NB4 (cell line): ENCODE data around the gene FLRT2.

Experiments used
- DNase-seq: peaks from one replicate; pipeline ENCODE4 v3.0.0; 2010; ENCODE audit warnings: low read depth
- H3K4me3 ChIP-seq: one replicate; pipeline ENCODE4 v1.5.1; 2011; ENCODE audit warnings: mild to moderate bottlenecking, low read depth, low read length, moderate library complexity
- MYC ChIP-seq: IDR thresholded peaks from 2 replicates; pipeline ENCODE4 v1.6.1; 2011; ENCODE audit warnings: low read depth, low read length
- POLR2A ChIP-seq: IDR thresholded peaks from 2 replicates; pipeline ENCODE4 v1.6.1; 2011; ENCODE audit warnings: mild to moderate bottlenecking; ENCODE audit not compliant: insufficient read length; ENCODE audit errors: extremely low read depth
- TF ChIP-seq, protein P1 (sequence below): IDR thresholded peaks from one replicate; pipeline ENCODE4 v1.5.1; 2012; ENCODE audit warnings: low read depth, low read length
- TF ChIP-seq, protein P2 (sequence below): IDR thresholded peaks from 2 replicates; pipeline ENCODE4 v1.6.1; 2011; ENCODE audit warnings: low read depth, low read length

Gene FLRT2

DNA sequence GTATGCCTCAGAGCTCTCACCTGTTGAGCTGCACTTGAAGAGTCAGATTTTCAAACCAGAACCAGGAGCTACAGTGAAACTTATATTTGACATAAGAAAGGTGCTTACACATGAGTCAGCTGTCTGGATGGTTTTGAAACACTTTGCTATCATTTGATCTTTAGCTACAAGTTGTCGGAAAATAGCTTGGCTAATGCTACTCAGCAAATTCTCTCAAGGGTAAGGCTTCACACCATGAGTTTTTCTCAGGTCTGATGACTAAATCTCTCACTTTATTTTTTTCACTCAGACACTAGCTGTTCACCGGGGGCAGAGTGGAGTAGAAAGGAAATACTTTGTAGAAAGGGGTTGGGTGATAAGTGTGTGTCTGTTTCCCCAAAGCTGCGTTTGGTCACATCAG lies 171.8 kb downstream of the FLRT2 start:
- DNase-seq, result no peak
- TF ChIP-seq, protein P1, sequence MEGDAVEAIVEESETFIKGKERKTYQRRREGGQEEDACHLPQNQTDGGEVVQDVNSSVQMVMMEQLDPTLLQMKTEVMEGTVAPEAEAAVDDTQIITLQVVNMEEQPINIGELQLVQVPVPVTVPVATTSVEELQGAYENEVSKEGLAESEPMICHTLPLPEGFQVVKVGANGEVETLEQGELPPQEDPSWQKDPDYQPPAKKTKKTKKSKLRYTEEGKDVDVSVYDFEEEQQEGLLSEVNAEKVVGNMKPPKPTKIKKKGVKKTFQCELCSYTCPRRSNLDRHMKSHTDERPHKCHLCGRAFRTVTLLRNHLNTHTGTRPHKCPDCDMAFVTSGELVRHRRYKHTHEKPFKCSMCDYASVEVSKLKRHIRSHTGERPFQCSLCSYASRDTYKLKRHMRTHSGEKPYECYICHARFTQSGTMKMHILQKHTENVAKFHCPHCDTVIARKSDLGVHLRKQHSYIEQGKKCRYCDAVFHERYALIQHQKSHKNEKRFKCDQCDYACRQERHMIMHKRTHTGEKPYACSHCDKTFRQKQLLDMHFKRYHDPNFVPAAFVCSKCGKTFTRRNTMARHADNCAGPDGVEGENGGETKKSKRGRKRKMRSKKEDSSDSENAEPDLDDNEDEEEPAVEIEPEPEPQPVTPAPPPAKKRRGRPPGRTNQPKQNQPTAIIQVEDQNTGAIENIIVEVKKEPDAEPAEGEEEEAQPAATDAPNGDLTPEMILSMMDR, result no peak
- TF ChIP-seq POLR2A (no peak), MYC (no peak)
- TF ChIP-seq, protein P2, sequence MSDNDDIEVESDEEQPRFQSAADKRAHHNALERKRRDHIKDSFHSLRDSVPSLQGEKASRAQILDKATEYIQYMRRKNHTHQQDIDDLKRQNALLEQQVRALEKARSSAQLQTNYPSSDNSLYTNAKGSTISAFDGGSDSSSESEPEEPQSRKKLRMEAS, result no peak
- H3K4me3 ChIP-seq, result no peak overlapping the region

- TF ChIP-seq, protein P2, result no peak
- TF ChIP-seq MYC (no peak), POLR2A (no peak)
- TF ChIP-seq, protein P1, result no peak
- DNase-seq, result no peak
- no peak overlapping the region for H3K4me3 ChIP-seq
These were observed 172.2 kb downstream of the FLRT2 start for GRCh38 chr14:85702191-85702590.

DNA sequence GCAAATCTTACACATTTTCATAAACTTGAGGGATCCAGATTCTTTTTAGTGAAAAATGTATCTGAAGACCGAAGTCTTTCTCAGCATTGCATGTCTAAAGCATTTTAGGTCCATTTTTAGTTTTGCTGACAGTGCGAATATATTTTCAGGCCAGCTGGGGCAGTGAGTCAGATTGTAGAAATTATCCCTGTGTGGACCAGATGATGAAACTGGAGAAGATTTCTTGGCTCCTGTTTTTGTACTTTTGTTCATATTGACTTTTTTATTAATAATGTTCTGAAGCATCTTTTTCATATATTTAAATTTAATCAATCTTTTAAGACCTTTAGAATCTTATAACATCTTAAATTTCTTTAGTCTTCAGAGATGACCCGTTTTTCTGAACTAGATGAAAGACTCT lies 173.1 kb downstream of the FLRT2 start:
- DNase-seq, result no peak
- no peak for TF ChIP-seq MYC
- TF ChIP-seq POLR2A, result no peak
- TF ChIP-seq, protein P1, result no peak
- TF ChIP-seq, protein P2, result no peak
- no peak overlapping the region for H3K4me3 ChIP-seq
